ENCODE data around the gene IL19.
A peak's percentile ranks its signal among the peaks of the same experiment; 100 is the strongest.

Gene IL19

DNA sequence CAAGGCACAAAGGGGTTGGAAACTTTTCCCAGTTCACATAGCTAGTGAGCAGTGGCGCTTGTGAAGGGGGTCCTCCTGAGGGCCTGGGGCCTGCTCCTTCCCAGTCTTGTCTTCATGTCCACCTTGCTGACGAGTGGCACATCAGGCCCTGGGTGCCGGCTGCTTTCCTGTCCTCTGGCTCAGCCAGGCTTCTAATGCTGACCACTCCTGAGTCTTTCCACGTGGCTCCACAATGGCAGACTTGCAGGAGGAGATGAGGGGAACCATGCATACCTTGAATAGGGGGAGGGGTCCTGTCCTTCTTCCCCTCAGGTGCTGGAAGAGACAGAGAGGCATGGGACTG, 47.1 kb upstream of the IL19 start:
- no peaks in the 10 kb centered on the region for H3K79me2 ChIP-seq (ENCODE audit: insufficient read depth, low read length)
- TF ChIP-seq EZH2phosphoT487 (conservative IDR thresholded peaks at IDR 0.05; ENCODE audit: low read length): no peak
- TF ChIP-seq, protein P1, sequence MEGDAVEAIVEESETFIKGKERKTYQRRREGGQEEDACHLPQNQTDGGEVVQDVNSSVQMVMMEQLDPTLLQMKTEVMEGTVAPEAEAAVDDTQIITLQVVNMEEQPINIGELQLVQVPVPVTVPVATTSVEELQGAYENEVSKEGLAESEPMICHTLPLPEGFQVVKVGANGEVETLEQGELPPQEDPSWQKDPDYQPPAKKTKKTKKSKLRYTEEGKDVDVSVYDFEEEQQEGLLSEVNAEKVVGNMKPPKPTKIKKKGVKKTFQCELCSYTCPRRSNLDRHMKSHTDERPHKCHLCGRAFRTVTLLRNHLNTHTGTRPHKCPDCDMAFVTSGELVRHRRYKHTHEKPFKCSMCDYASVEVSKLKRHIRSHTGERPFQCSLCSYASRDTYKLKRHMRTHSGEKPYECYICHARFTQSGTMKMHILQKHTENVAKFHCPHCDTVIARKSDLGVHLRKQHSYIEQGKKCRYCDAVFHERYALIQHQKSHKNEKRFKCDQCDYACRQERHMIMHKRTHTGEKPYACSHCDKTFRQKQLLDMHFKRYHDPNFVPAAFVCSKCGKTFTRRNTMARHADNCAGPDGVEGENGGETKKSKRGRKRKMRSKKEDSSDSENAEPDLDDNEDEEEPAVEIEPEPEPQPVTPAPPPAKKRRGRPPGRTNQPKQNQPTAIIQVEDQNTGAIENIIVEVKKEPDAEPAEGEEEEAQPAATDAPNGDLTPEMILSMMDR (IDR thresholded peaks at IDR 0.05; ENCODE audit: insufficient read depth, low read length, poor library complexity, severe bottlenecking): no peak
- H3F3A ChIP-seq (ENCODE audit: insufficient read depth): no peaks in the 10 kb centered on the region
- no peaks in the 10 kb centered on the region for H4K20me1 ChIP-seq (ENCODE audit: low read depth, low read length)
- H3K27me3 ChIP-seq (ENCODE audit: low read length): no peaks in the 10 kb centered on the region
- no peak overlapping the region for H3K27ac ChIP-seq (ENCODE audit: low read depth, low read length)
- H2AFZ ChIP-seq (ENCODE audit: low read depth, low read length, severe bottlenecking): no peak overlapping the region
- H3K9me2 ChIP-seq (replicated peaks; ENCODE audit: insufficient read depth, low read length): no peaks in the 10 kb centered on the region
- no peaks in the 10 kb centered on the region for H3K36me3 ChIP-seq (ENCODE audit: low read length)
- no peak overlapping the region for H3K9ac ChIP-seq (ENCODE audit: low read length)
- no peak overlapping the region for H3K4me2 ChIP-seq (ENCODE audit: low read depth, low read length, poor library complexity, severe bottlenecking)
- no peak overlapping the region for H3K4me3 ChIP-seq (ENCODE audit: insufficient read depth, low read length, poor library complexity, severe bottlenecking)
- no peaks in the 10 kb centered on the region for H3K9me3 ChIP-seq (ENCODE audit: insufficient read depth, low read length)

DNA sequence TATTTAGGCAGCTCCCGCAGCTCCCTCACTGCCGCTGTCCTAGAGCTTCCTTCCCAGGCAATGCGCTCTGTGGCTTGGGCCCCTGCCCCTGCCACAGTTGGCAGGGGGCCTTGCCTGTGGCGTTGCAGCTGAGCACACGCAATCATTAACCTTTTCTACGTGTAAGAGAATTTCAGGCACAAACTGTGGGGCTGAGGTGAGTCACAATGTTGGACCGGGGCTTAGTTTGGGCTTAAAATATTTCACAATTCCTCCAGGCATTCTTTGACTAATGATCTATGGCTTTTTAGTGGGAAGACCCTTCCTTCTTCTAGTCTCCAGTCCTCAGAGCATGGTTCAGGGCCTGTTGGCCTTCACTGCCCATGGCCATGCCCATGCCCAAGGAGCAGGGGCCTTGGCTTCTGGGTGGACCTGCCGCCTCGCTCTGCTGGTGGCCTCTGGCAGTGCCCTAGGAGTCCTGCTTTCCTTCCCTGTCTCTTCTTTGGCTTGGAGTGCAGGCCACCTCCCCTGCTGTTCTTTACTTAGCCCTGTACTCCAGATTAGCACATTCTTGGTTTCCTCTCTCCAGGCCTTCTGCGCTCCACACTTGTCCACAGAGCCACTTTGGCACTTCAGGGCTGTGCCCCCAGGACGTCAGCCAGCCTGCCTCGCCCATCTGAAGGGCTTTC, 46.6 kb upstream of the IL19 start:
- Histone ChIP-seq H3K27me3 (ENCODE audit: low read length) (no peaks in the 10 kb centered on the region), H3K79me2 (ENCODE audit: insufficient read depth, low read length) (no peaks in the 10 kb centered on the region), H3F3A (ENCODE audit: insufficient read depth) (no peaks in the 10 kb centered on the region), H3K9me3 (ENCODE audit: insufficient read depth, low read length) (no peaks in the 10 kb centered on the region), H4K20me1 (ENCODE audit: low read depth, low read length) (no peaks in the 10 kb centered on the region), H3K4me3 (ENCODE audit: insufficient read depth, low read length, poor library complexity, severe bottlenecking) (no peak overlapping the region), H3K9ac (ENCODE audit: low read length) (no peak overlapping the region), H2AFZ (ENCODE audit: low read depth, low read length, severe bottlenecking) (no peak overlapping the region), H3K27ac (ENCODE audit: low read depth, low read length) (no peak overlapping the region), H3K36me3 (ENCODE audit: low read length) (no peaks in the 10 kb centered on the region), H3K4me2 (ENCODE audit: low read depth, low read length, poor library complexity, severe bottlenecking) (no peak overlapping the region), H3K9me2 (replicated peaks; ENCODE audit: insufficient read depth, low read length) (no peaks in the 10 kb centered on the region)
- TF ChIP-seq EZH2phosphoT487 (conservative IDR thresholded peaks at IDR 0.05; ENCODE audit: low read length): no peak
- TF ChIP-seq, protein P1 (IDR thresholded peaks at IDR 0.05; ENCODE audit: insufficient read depth, low read length, poor library complexity, severe bottlenecking): no peak

DNA sequence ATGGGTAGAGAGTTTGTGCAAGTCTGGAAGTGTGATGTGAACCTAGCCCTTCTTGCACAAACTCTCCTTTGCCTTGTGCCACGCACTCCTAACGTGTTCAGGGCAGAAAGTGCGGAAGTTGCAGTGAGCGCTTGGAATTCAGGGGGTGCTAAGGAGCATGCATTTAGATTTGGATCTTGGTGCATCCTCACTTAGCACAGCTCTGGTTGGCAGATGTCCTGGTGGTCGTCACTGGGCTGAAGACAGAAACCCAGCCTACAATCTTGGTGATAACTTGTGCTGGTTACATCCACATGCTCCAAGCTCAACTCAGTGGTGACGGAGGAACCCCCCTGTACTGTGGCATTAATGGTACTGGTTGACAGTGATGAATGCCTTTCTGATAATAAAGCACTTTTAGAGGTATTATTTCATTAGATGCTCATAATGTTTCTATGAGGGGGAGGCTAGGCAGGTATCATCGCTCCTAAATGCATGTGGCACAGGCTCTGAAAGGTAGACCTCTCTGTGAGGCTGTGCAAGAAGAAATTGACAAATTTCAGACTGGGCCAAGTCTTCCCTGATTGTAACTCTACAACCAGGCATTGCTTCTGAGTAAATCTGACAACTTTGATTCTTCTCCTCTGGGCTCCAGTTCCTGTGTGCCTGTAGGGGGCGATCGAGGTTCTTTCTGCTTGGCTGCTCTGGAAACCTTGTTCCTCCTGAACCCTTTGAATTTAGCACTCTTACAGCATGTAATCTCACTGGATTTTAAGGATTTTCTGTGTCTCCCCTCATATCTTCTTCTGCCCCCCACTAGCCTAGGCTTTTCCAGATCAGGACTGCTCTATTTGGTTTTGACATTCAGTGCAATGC, 45.2 kb upstream of the IL19 start:
- Histone ChIP-seq H3K4me2 (ENCODE audit: low read depth, low read length, poor library complexity, severe bottlenecking) (no peak overlapping the region), H3K27ac (ENCODE audit: low read depth, low read length) (no peak overlapping the region), H3K9ac (ENCODE audit: low read length) (no peak overlapping the region), H3F3A (ENCODE audit: insufficient read depth) (no peaks in the 10 kb centered on the region), H3K4me3 (ENCODE audit: insufficient read depth, low read length, poor library complexity, severe bottlenecking) (no peak overlapping the region), H4K20me1 (ENCODE audit: low read depth, low read length) (no peaks in the 10 kb centered on the region), H3K9me2 (replicated peaks; ENCODE audit: insufficient read depth, low read length) (no peaks in the 10 kb centered on the region), H3K27me3 (ENCODE audit: low read length) (no peaks in the 10 kb centered on the region), H3K79me2 (ENCODE audit: insufficient read depth, low read length) (no peaks in the 10 kb centered on the region), H3K36me3 (ENCODE audit: low read length) (no peaks in the 10 kb centered on the region), H3K9me3 (ENCODE audit: insufficient read depth, low read length) (no peaks in the 10 kb centered on the region), H2AFZ (ENCODE audit: low read depth, low read length, severe bottlenecking) (no peak overlapping the region)
- TF ChIP-seq EZH2phosphoT487 (conservative IDR thresholded peaks at IDR 0.05; ENCODE audit: low read length): no peak
- TF ChIP-seq, protein P1 (IDR thresholded peaks at IDR 0.05; ENCODE audit: insufficient read depth, low read length, poor library complexity, severe bottlenecking): peak; percentile 30
